ENCODE measurements around the gene ATF2.

DNA sequence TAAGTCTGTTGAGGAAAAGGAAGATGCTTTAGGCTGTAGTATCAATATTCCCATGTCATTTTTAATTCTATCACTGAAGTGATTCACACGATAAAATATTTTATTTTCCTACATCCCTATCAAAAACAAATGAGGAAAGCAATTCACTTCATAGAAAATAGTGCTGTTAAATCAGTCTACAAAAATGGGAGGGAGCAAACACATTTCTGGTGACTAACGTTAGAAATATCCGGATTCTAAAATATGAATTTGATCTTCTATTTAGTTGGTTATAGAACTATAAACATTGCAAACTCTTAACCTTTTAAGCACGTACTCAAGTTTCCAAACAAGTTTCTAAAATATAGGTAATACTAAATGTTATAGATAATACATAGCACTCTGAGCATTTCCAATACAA, 20.8 kb downstream of the ATF2 start:
- TF ChIP-seq, protein P1, sequence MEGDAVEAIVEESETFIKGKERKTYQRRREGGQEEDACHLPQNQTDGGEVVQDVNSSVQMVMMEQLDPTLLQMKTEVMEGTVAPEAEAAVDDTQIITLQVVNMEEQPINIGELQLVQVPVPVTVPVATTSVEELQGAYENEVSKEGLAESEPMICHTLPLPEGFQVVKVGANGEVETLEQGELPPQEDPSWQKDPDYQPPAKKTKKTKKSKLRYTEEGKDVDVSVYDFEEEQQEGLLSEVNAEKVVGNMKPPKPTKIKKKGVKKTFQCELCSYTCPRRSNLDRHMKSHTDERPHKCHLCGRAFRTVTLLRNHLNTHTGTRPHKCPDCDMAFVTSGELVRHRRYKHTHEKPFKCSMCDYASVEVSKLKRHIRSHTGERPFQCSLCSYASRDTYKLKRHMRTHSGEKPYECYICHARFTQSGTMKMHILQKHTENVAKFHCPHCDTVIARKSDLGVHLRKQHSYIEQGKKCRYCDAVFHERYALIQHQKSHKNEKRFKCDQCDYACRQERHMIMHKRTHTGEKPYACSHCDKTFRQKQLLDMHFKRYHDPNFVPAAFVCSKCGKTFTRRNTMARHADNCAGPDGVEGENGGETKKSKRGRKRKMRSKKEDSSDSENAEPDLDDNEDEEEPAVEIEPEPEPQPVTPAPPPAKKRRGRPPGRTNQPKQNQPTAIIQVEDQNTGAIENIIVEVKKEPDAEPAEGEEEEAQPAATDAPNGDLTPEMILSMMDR (IDR thresholded peaks at IDR 0.05; ENCODE audit: insufficient read depth, low read length, poor library complexity, severe bottlenecking), result no peak
- TF ChIP-seq EZH2phosphoT487 (conservative IDR thresholded peaks at IDR 0.05; ENCODE audit: low read length), result no peak

All from SU-DHL-6 (cell line).